ENCODE data around the gene RFX8.
A peak's percentile ranks its signal among the peaks of the same experiment; 100 is the strongest.
"Not testable (repeated sequence)": the region's sequence is repeated elsewhere in the genome, so short reads cannot be mapped to it uniquely, and the experiment has no call there.

RFX8 gene

GRCh38 chr2:101516349-101516748 is 41.4 kb upstream of the RFX8 start:
- DNase-seq (ENCODE audit: low read depth), result no peak
- H3K4me3 ChIP-seq (replicated peaks; ENCODE audit: low read depth, low read length), result no peak overlapping the region
- TF ChIP-seq CTCF (IDR thresholded peaks at IDR 0.05; ENCODE audit: low read length, missing control alignments), result no peak

GRCh38 chr2:101515477-101515876 is 40.6 kb upstream of the RFX8 start:
- DNase-seq (ENCODE audit: low read depth), result peak; percentile 66
- TF ChIP-seq CTCF (IDR thresholded peaks at IDR 0.05; ENCODE audit: low read length, missing control alignments), result no peak
- H3K4me3 ChIP-seq (replicated peaks; ENCODE audit: low read depth, low read length), result no peak overlapping the region

GRCh38 chr2:101512993-101513392 is 38.1 kb upstream of the RFX8 start:
- no peak for DNase-seq (ENCODE audit: low read depth)

GRCh38 chr2:101511381-101511780 is 36.5 kb upstream of the RFX8 start:
- no peak for DNase-seq (ENCODE audit: low read depth)
- no peak for TF ChIP-seq CTCF (IDR thresholded peaks at IDR 0.05; ENCODE audit: low read length, missing control alignments)
- no peak overlapping the region for H3K4me3 ChIP-seq (replicated peaks; ENCODE audit: low read depth, low read length)

More at GRCh38 chr2:101512993-101513392, 38.1 kb upstream of the RFX8 start:
- no peak overlapping the region for H3K4me3 ChIP-seq (replicated peaks; ENCODE audit: low read depth, low read length)
- no peak for TF ChIP-seq CTCF (IDR thresholded peaks at IDR 0.05; ENCODE audit: low read length, missing control alignments)

- DNase-seq (ENCODE audit: low read depth), result peak; percentile 44
- TF ChIP-seq CTCF (IDR thresholded peaks at IDR 0.05; ENCODE audit: low read length, missing control alignments), result no peak
- H3K4me3 ChIP-seq (replicated peaks; ENCODE audit: low read depth, low read length), result no peak overlapping the region
These were observed 34.8 kb upstream of the RFX8 start for GRCh38 chr2:101509499-101510284.

DNA sequence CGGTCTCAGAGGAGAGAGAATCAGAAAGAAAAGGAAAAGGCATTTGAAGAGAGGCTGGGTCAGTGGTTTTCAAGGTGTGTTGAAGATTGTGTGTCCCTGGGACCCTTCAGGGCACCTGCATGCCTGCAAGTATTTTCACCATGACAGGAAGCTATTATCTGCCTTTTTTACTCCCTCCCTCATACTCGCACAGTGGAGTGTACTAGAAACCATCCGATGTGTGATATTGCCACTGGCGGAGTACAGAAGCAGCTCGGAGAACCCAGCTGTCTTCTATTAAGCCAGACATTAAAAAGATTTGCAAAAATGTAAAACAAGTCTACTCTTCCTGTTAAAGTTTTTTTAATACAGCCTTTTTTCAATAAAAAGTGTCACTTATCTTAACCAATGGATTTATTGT is 33.7 kb upstream of the RFX8 start:
- TF ChIP-seq CTCF (IDR thresholded peaks at IDR 0.05; ENCODE audit: low read length, missing control alignments), result no peak
- DNase-seq (ENCODE audit: low read depth), result no peak
- no peak overlapping the region for H3K4me3 ChIP-seq (replicated peaks; ENCODE audit: low read depth, low read length)

- H3K4me3 ChIP-seq (replicated peaks; ENCODE audit: low read depth, low read length); DNase-seq (ENCODE audit: low read depth): not testable (repeated sequence)
These were observed 30.4 kb upstream of the RFX8 start for GRCh38 chr2:101505276-101505675.

DNA sequence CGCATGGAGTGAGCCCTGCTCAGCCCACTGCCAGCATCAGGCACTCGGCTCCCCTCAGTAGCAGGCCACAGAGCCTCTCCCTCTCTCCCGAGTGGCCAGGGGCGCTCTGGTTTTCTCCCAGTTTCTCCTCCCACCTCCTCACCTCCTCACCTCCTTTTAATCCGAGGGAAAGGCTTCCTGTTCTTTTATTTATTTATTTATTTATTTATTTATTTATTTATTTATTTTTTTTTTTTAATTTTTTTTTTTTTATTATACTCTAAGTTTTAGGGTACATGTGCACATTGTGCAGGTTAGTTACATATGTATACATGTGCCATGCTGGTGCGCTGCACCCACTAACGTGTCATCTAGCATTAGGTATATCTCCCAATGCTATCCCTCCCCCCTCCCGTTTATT is 29.8 kb upstream of the RFX8 start:
- not testable (repeated sequence) for H3K4me3 ChIP-seq (replicated peaks; ENCODE audit: low read depth, low read length); DNase-seq (ENCODE audit: low read depth)

All from fibroblast of pulmonary artery (primary cell).